Activated CD4-positive, alpha-beta T cell treated with anti-CD3 and anti-CD28 coated beads for 36 hours (primary cell): Measurements from ENCODE around the gene OLIG1. TPM values are rescaled to one million over a fixed set of nuclear protein-coding genes. Genes with fewer than 3 reads are reported as not detected.

Experiments used
- ATAC-seq: fragments of 200-7000 bp; cut with Tn5 transposase; one replicate; pipeline ENCODE4 v1.10.0; 2021; ENCODE audit warnings: mild to moderate bottlenecking, moderate library complexity
- CTCF ChIA-PET: fragments of 350-600 bp; sonication (Branson Sonifier 250); formaldehyde crosslinking; loops from one replicate; lab custom pipeline; 2021; ENCODE audit warnings: antibody characterized with exemption; lab: Charles Lee
- POLR2A ChIA-PET: fragments of 350-600 bp; sonication (Branson Sonifier 250); formaldehyde crosslinking; loops from one replicate; lab custom pipeline; 2021; ENCODE audit warnings: antibody characterized with exemption, inconsistent platforms; lab: Charles Lee
- DNase-seq: peaks from one replicate; pipeline ENCODE4 v3.0.0-alpha.2; 2020
- H3K27ac Mint-ChIP-seq: one replicate; pipeline ENCODE4 v1.8.0; 2021; ENCODE audit warnings: mixed read lengths
- H3K27me3 Mint-ChIP-seq: one replicate; pipeline ENCODE4 v1.8.0; 2021; ENCODE audit warnings: mixed read lengths
- H3K36me3 Mint-ChIP-seq: one replicate; pipeline ENCODE4 v1.8.0; 2021; ENCODE audit warnings: low read depth, mixed read lengths
- H3K4me1 Mint-ChIP-seq: one replicate; pipeline ENCODE4 v1.8.0; 2021; ENCODE audit warnings: mixed read lengths
- H3K4me3 Mint-ChIP-seq: one replicate; pipeline ENCODE4 v1.8.0; 2021; ENCODE audit warnings: mild to moderate bottlenecking, moderate library complexity, mixed read lengths
- H3K9me3 Mint-ChIP-seq: one replicate; pipeline ENCODE4 v1.8.0; 2021; ENCODE audit warnings: low read depth, mixed read lengths
- intact Hi-C, 2 experiments: fragments of 100-400 bp; cut with DNase I in 1 of 2; cut with micrococcal nuclease in 1 of 2; formaldehyde crosslinking; loops; one replicate each; pipeline versions ENCODE4 v1.14.2 to v1.15.1; 2022 to 2024; cut with DNase I, micrococcal nuclease
- total RNA-seq, 2 experiments: library from RNA; stranded (reverse); gene quantifications; one replicate each; pipeline ENCODE4 v1.2.3, GENCODE V29; 2021

Gene OLIG1
- total RNA-seq, 2 experiments from 2014 or later, result not detected

DNA sequence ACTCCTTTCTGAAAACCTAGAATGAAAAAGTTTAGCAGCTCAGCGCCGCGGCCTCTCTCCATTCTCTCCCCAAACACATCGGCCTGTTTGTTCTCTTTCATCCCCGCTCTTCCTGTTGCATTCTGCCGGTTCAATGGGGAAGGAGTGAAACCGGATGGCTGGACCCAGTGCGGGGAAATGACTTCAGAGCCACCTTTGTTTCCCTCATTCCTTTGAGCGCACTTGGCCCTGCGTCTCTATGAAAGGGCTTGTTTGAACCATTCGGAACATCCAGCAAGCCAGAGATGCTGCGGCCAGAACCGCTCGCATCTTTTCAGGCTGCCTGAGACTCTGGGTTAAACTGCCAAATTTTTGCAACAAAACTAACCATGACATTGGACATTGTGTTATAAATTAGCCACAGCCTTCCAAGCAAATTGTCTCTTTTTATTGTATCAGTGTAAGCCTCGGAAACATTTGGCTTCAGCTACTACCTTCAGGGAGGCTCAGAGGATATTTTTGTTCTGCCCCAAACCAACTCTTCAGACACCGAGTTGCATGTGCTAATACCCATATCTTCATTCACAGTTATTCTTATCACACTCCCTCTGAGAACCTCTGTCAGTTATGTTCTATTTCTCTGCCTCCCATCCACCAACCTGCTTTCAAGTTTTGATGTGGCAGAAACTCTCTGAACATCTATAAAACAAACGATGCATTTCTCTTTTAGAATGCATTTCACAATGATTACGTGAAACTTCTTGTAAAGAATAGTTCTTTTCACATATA, 5.1 kb upstream of the OLIG1 start:
- intact Hi-C loops, result no loop called here
- H3K27ac Mint-ChIP-seq, result no peak overlapping the region
- ATAC-seq, result no peak
- no peaks in the 10 kb centered on the region for H3K4me1 Mint-ChIP-seq
- peaks cover 3% of the 10 kb centered on the region for H3K9me3 Mint-ChIP-seq
- no peak overlapping the region for H3K4me3 Mint-ChIP-seq
- peaks cover 45% of the 10 kb centered on the region for H3K27me3 Mint-ChIP-seq
- DNase-seq, result no peak
- ChIA-PET POLR2A (no interaction called here), CTCF (interaction anchor here (0.6 kb wide), 1 partner anchor 152 kb away, joined by 3 read pairs; no protein-coding TSS in a partner anchor)
- no peaks in the 10 kb centered on the region for H3K36me3 Mint-ChIP-seq

DNA sequence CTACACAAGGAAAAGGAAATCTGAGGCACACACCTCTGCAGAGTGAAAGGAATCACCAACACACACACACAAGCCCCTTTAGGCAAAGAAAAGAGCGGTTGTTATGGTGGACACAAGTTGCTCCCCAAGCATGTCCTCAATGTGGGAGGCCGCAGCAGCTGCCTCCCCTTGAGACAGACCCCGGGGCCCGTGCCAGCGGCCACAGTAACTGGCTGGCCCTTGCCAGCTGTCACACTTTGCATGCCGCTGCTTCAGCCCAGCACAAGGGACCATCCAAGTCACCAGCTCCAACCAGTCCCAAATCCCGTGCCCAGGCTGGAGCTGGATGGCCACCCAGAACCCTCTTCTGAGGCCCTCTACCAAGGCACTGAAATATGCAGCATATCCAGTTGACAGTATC, 2.9 kb upstream of the OLIG1 start:
- ChIA-PET CTCF (no interaction called here), POLR2A (no interaction called here)
- H3K4me3 Mint-ChIP-seq, result no peak overlapping the region
- ATAC-seq (no peak), DNase-seq (no peak)
- peaks cover 8% of the 10 kb centered on the region for H3K4me1 Mint-ChIP-seq
- peaks cover 53% of the 10 kb centered on the region for H3K27me3 Mint-ChIP-seq
- H3K9me3 Mint-ChIP-seq, result peaks cover 3% of the 10 kb centered on the region
- no peak overlapping the region for H3K27ac Mint-ChIP-seq
- intact Hi-C loops, result no loop called here
- H3K36me3 Mint-ChIP-seq, result no peaks in the 10 kb centered on the region

DNA sequence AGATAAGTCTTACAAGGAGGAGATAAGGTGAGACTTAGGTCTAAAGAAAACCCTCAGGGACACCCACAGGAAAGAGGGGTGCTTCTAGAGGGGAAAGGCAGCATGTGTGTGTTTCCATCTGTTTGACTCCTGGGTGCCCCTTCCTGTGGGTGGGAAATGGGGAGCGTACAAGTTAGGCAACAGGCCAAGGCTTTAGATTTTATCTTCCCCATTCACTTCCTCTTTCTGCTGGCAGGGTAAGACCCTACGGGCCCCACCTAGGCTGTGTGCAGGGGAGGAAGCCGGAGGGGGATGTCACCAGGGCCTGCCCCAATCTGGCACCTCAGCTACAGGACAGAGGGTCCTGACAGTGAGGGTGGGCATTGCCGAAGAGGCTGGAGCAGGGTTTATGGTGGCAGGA, 2.5 kb upstream of the OLIG1 start:
- no peak overlapping the region for H3K27ac Mint-ChIP-seq
- ChIA-PET CTCF (interaction anchor here (0.7 kb wide), 1 partner anchor 161 kb away, joined by 3 read pairs; no protein-coding TSS in a partner anchor), POLR2A (no interaction called here)
- H3K4me3 Mint-ChIP-seq, result no peak overlapping the region
- ATAC-seq, result no peak
- DNase-seq, result no peak
- peaks cover 3% of the 10 kb centered on the region for H3K9me3 Mint-ChIP-seq
- peaks cover 8% of the 10 kb centered on the region for H3K4me1 Mint-ChIP-seq
- H3K36me3 Mint-ChIP-seq, result no peaks in the 10 kb centered on the region
- intact Hi-C loops, result no loop called here
- peaks cover 56% of the 10 kb centered on the region for H3K27me3 Mint-ChIP-seq

DNA sequence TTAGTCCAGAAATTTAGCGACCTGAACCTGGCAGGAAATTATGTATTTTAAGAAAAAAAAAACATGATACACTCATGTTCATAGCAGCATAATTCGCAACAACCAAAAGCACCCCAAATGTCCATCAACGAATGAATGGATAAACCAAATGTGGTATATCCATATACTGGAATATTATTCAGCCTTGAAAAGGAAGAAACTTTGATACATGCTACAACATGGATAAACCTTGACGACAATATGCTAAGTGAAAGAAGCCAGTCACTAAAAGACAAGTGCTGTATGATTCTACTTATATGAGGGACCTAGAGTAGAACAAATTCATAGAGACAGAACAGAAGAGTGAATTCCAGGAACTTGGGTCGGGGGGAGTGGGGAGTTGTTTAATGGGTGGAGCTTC, 698 bp upstream of the OLIG1 start:
- Mint-ChIP-seq H3K27me3 (peaks cover 64% of the 10 kb centered on the region), H3K27ac (no peak overlapping the region), H3K9me3 (peaks cover 3% of the 10 kb centered on the region), H3K4me3 (no peak overlapping the region), H3K36me3 (no peaks in the 10 kb centered on the region), H3K4me1 (peaks cover 8% of the 10 kb centered on the region)
- POLR2A ChIA-PET, result no interaction called here
- CTCF ChIA-PET, result no interaction called here
- DNase-seq, result no peak
- intact Hi-C loops, result no loop called here
- no peak for ATAC-seq

DNA sequence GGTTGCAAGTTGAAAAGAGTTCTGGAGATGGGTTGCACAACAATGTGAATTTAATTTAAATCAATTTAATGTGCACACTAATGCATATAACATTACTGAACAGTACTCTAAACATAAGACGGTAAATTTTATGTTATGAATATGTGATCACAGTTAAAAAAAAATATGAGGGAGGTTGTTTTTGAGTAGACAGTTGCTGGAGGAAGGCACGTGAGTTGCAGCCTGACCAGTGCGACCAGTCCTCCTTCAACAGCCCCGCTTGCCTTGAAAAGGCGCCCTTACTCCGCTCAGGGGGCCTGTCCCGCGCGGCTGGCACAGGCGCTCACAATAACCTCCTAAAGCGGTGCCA, 322 bp upstream of the OLIG1 start:
- ATAC-seq (no peak), DNase-seq (no peak)
- CTCF ChIA-PET, result no interaction called here
- no peaks in the 10 kb centered on the region for H3K36me3 Mint-ChIP-seq
- peaks cover 3% of the 10 kb centered on the region for H3K9me3 Mint-ChIP-seq
- intact Hi-C loops, result no loop called here
- POLR2A ChIA-PET, result no interaction called here
- no peak overlapping the region for H3K4me3 Mint-ChIP-seq
- H3K4me1 Mint-ChIP-seq, result peaks cover 8% of the 10 kb centered on the region
- peaks cover 62% of the 10 kb centered on the region for H3K27me3 Mint-ChIP-seq
- H3K27ac Mint-ChIP-seq, result no peak overlapping the region

DNA sequence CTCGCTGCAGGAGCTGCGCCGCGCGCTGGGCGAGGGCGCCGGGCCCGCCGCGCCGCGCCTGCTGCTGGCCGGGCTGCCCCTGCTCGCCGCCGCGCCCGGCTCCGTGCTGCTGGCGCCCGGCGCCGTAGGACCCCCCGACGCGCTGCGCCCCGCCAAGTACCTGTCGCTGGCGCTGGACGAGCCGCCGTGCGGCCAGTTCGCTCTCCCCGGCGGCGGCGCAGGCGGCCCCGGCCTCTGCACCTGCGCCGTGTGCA, 730 bp downstream of the OLIG1 start:
- Mint-ChIP-seq H3K27ac (no peak overlapping the region), H3K27me3 (peaks cover 55% of the 10 kb centered on the region), H3K36me3 (no peaks in the 10 kb centered on the region), H3K4me3 (no peak overlapping the region), H3K9me3 (peaks cover 3% of the 10 kb centered on the region), H3K4me1 (peaks cover 8% of the 10 kb centered on the region)
- DNase-seq (no peak), ATAC-seq (no peak)
- ChIA-PET CTCF (no interaction called here), POLR2A (no interaction called here)
- intact Hi-C loops, result loop anchor here in 1 of 2 experiments (2.0 kb wide), 1 partner anchor 42 kb away; no protein-coding TSS in a partner anchor

DNA sequence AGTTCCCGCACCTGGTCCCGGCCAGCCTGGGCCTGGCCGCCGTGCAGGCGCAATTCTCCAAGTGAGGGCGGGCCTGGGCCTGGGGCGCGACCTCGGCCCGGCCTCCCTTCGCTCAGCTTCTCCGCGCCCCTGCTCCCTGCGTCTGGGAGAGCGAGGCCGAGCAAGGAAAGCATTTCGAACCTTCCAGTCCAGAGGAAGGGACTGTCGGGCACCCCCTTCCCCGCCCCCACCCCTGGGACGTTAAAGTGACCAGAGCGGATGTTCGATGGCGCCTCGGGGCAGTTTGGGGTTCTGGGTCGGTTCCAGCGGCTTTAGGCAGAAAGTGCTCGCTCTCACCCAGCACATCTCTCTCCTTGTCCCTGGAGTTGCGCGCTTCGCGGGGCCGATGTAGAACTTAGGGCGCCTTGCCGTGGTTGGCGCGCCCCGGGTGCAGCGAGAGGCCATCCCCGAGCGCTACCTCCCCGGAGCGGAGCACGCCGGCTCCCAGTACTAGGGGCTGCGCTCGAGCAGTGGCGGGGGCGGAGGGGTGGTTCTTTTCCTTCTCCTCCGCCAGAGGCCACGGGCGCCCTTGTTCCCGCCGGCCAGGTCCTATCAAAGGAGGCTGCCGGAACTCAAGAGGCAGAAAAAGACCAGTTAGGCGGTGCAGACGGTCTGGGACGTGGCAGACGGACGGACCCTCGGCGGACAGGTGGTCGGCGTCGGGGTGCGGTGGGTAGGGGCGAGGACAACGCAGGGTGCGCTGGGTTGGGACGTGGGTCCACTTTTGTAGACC, 1.2 kb downstream of the OLIG1 start:
- CTCF ChIA-PET, result interaction anchor here (0.6 to 1.2 kb wide), 5 partner anchors 8 to 299 kb away, joined by 3 read pairs; no protein-coding TSS in a partner anchor
- ATAC-seq (peak; percentile 45), DNase-seq (peak; percentile 47)
- POLR2A ChIA-PET, result no interaction called here
- Mint-ChIP-seq H3K9me3 (peaks cover 3% of the 10 kb centered on the region), H3K27ac (no peak overlapping the region), H3K36me3 (no peaks in the 10 kb centered on the region), H3K27me3 (peaks cover 53% of the 10 kb centered on the region), H3K4me1 (peaks cover 8% of the 10 kb centered on the region), H3K4me3 (peak overlapping the region; percentile 59)
- intact Hi-C loops, result loop anchor here (1.0 to 2.0 kb wide), 2 partner anchors 42 to 47 kb away; no protein-coding TSS in a partner anchor

DNA sequence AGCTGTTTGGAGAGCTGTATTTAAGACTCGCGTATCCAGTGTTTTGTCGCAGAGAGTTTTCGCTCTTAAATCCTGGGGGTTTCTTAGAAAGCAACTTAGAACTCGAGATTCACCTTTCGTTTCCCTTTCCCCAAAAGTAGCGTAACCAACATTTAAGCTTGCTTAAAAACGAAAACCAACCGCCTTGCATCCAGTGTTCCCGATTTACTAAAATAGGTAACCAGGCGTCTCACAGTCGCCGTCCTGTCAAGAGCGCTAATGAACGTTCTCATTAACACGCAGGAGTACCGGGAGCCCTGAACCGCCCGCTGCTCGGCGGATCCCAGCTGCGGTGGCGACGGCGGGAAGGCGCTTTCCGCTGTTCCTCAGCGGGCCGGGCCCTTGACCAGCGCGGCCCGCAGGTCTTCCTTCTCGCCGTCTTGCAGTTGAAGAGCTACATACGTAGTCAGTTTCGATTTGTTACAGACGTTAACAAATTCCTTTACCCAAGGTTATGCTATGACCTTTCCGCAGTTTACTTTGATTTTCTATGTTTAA, 1.9 kb downstream of the OLIG1 start:
- intact Hi-C loops, result loop anchor here (1.0 to 2.0 kb wide), 2 partner anchors 43 to 48 kb away; no protein-coding TSS in a partner anchor
- Mint-ChIP-seq H3K27me3 (peaks cover 47% of the 10 kb centered on the region), H3K36me3 (no peaks in the 10 kb centered on the region), H3K27ac (no peak overlapping the region), H3K4me3 (peak overlapping the region; percentile 59), H3K9me3 (peaks cover 3% of the 10 kb centered on the region), H3K4me1 (peaks cover 8% of the 10 kb centered on the region)
- CTCF ChIA-PET, result interaction anchor here (0.6 to 1.2 kb wide), 7 partner anchors 9 to 298 kb away, joined by 3 read pairs; partner anchors contain the start of gene OLIG2
- peak; percentile 12 for DNase-seq
- POLR2A ChIA-PET, result no interaction called here
- ATAC-seq, result no peak

DNA sequence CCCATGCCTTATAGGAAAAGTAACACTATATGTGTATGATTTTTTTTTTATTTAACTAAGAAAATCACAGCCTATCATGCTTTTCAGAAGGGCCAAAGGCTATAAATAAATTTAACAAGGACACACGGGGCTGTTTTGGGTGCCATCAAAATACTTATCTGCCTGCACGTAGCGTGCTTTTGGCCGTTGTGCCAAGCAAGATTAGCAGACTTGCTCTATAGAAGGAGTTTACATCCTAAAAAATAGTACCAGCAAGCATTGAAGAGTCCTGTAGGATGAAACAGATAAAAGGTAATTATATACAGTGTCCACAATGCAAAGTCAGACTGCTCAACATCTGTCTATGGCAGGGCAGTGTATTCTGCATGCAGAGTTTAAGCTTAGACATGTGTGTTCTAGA, 3.7 kb downstream of the OLIG1 start:
- ChIA-PET CTCF (no interaction called here), POLR2A (no interaction called here)
- intact Hi-C loops, result no loop called here
- H3K4me1 Mint-ChIP-seq, result peaks cover 8% of the 10 kb centered on the region
- no peak for DNase-seq
- H3K4me3 Mint-ChIP-seq, result no peak overlapping the region
- H3K27ac Mint-ChIP-seq, result no peak overlapping the region
- no peaks in the 10 kb centered on the region for H3K36me3 Mint-ChIP-seq
- H3K9me3 Mint-ChIP-seq, result peaks cover 3% of the 10 kb centered on the region
- ATAC-seq, result no peak
- H3K27me3 Mint-ChIP-seq, result peaks cover 45% of the 10 kb centered on the region

DNA sequence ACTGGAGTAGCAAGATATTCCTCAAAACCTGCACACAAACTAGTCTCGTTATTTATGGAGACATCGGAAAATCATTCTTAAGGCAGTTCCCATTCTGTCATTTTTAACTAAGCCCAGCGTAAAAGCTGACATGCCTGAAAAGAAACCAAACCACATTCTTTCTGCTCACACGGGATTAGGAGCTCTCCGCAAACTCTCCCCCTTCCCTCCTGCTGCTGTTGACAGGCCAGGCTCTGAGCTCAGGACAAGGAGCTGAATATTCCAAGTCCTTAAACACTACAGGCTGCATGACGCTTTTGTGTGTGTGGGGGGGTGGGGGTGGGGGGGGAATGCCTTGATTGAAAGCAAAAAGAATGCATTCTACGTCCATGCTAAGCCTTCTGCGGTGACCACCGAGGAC, 5.2 kb downstream of the OLIG1 start:
- Mint-ChIP-seq H3K36me3 (no peaks in the 10 kb centered on the region), H3K4me1 (peaks cover 8% of the 10 kb centered on the region), H3K27ac (no peak overlapping the region), H3K9me3 (no peaks in the 10 kb centered on the region), H3K27me3 (peaks cover 34% of the 10 kb centered on the region), H3K4me3 (no peak overlapping the region)
- intact Hi-C loops, result no loop called here
- DNase-seq (no peak), ATAC-seq (no peak)
- ChIA-PET POLR2A (no interaction called here), CTCF (no interaction called here)

DNA sequence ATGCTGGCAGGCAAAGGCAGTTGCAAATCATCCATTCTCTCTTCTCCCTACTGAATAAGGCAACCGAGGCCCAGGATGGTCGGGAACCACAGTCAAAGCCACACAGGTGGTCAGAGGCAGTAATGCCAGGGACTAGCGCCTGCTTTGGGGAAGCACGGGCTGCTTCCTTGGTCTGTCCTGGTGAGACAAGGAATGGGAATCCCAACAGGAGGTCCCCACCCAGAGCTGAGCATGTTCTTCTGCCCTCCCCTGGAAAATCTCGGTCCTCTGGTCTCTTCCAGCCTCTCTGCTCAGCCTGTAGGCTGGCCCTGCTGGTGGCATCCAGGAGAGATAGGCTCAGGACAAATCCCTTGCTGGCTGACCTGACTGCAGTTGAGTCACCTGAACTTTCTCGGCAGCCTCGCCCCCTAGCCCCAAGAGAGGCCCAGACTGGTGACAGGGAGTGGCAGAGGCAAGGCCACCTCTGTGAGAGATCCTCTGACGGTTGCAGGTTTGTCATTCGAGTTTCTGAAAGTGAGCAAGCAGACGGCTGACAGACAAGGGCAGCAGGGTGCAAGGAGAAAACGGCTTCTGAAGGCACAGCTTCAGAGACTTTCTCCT, 5.8 kb downstream of the OLIG1 start:
- peaks cover 34% of the 10 kb centered on the region for H3K27me3 Mint-ChIP-seq
- POLR2A ChIA-PET, result no interaction called here
- intact Hi-C loops, result no loop called here
- no peaks in the 10 kb centered on the region for H3K9me3 Mint-ChIP-seq
- no peak overlapping the region for H3K4me3 Mint-ChIP-seq
- H3K27ac Mint-ChIP-seq, result no peak overlapping the region
- CTCF ChIA-PET, result no interaction called here
- DNase-seq (no peak), ATAC-seq (no peak)
- H3K4me1 Mint-ChIP-seq, result peaks cover 8% of the 10 kb centered on the region
- H3K36me3 Mint-ChIP-seq, result no peaks in the 10 kb centered on the region
